ENCODE measurements around the gene ZNF396. TPM values are rescaled to one million over a fixed set of nuclear protein-coding genes. Genes with fewer than 3 reads are reported as not detected.

Gene ZNF396
- total RNA-seq, 6 experiments from 2014 or later, result 0.62 to 1.9 (median 1.5) TPM

GRCh38 chr18:35406666-35407065, 29.5 kb upstream of the ZNF396 start:
- Histone ChIP-seq H3K4me3 (no peak overlapping the region), H3K9me3 (peaks cover 0 to 3% (median 0%) of the 10 kb centered on the region in 4 donors), H3K27me3 (no peaks in the 10 kb centered on the region), H3K36me3 (no peaks in the 10 kb centered on the region), H3K4me1 (peaks cover 0 to 6% (median 0%) of the 10 kb centered on the region in 4 donors), H3K27ac (no peak overlapping the region)
- ATAC-seq (no peak), DNase-seq (no peak)
- WGBS (ENCODE audit: insufficient coverage, low coverage, low lambda C conversion rate, missing lambda C conversion rate), result 81% methylated on average over 5 of the region's 6 CpGs
- no peak for TF ChIP-seq CTCF (IDR thresholded peaks at IDR 0.05)
- TF ChIP-seq POLR2A (IDR thresholded peaks at IDR 0.05), result no peak
- intact Hi-C loops (cut with DNase I), result no loop called here

DNA sequence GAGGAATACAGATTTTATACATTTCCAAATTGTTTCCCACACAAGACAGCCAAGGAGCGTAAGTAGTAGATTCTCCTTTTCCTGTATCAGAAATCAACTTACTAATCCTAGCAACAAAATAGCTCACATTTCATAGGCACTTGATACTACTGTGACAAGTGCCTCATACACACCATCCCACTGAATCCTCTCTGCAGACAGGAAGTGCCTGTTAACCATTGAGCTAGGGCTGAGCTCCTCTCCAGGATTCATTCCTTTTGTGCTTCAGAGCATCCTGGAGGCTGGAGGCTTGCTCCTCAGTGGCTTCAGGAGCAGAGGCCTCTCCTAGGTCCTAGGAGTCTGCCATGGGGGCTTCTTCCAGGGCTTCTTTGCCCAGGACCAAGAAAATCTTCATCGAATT, 20.8 kb upstream of the ZNF396 start:
- no peak overlapping the region for H3K4me3 ChIP-seq
- no peak for ATAC-seq
- H3K4me1 ChIP-seq, result no peaks in the 10 kb centered on the region
- DNase-seq, result no peak
- TF ChIP-seq CTCF (IDR thresholded peaks at IDR 0.05) (no peak), POLR2A (IDR thresholded peaks at IDR 0.05) (no peak)
- WGBS (ENCODE audit: insufficient coverage, low coverage, low lambda C conversion rate, missing lambda C conversion rate), result 76% methylated on average over 2 of the region's 2 CpGs
- no peaks in the 10 kb centered on the region for H3K36me3 ChIP-seq
- H3K27ac ChIP-seq, result no peak overlapping the region
- no peaks in the 10 kb centered on the region for H3K9me3 ChIP-seq
- intact Hi-C loops (cut with DNase I), result loop anchor here in 1 of 2 donors (10.0 kb wide), 1 partner anchor 117 kb away; no protein-coding TSS in a partner anchor
- no peaks in the 10 kb centered on the region for H3K27me3 ChIP-seq

GRCh38 chr18:35393716-35394115, 16.6 kb upstream of the ZNF396 start:
- Histone ChIP-seq H3K9me3 (no peaks in the 10 kb centered on the region), H3K4me3 (no peak overlapping the region), H3K27me3 (no peaks in the 10 kb centered on the region), H3K27ac (no peak overlapping the region), H3K4me1 (no peaks in the 10 kb centered on the region), H3K36me3 (no peaks in the 10 kb centered on the region)
- ATAC-seq, result no peak
- TF ChIP-seq POLR2A (IDR thresholded peaks at IDR 0.05), result no peak
- TF ChIP-seq CTCF (IDR thresholded peaks at IDR 0.05), result no peak
- no peak for DNase-seq
- intact Hi-C loops (cut with DNase I), result loop anchor here in 1 of 2 donors (10.0 kb wide), 1 partner anchor 121 kb away; no protein-coding TSS in a partner anchor

DNA sequence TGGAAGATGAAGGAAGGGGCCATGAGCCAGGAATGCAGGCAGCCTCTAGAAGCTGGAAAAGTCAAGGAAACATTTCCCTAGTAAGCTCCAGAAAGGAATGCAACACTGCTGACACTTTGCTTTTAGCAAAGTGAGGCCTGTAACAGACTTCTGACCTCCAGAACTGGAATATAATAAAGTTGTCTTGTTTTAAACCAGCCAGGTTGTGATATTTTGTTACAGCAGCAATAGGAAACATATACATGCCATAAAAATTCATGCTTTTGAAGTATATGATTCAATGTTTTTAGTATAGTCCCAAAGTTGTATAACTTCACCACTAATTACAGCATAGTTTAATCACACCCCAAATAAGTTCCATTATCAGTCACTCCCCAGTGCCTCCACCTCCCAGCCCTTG, 15.2 kb upstream of the ZNF396 start:
- intact Hi-C loops (cut with DNase I), result loop anchor here in 1 of 2 donors (10.0 kb wide), 1 partner anchor 122 kb away; no protein-coding TSS in a partner anchor
- H3K27ac ChIP-seq, result no peak overlapping the region
- TF ChIP-seq POLR2A (IDR thresholded peaks at IDR 0.05) (no peak), CTCF (IDR thresholded peaks at IDR 0.05) (no peak)
- no peaks in the 10 kb centered on the region for H3K36me3 ChIP-seq
- no peak overlapping the region for H3K4me3 ChIP-seq
- DNase-seq (no peak), ATAC-seq (no peak)
- H3K4me1 ChIP-seq, result no peaks in the 10 kb centered on the region
- no peaks in the 10 kb centered on the region for H3K27me3 ChIP-seq
- H3K9me3 ChIP-seq, result no peaks in the 10 kb centered on the region
